ENCODE results near the gene CRYGS. TPM values are rescaled to one million over a fixed set of nuclear protein-coding genes. Genes with fewer than 3 reads are reported as not detected.
A peak's percentile ranks its signal among the peaks of the same experiment; 100 is the strongest.
"Not testable (repeated sequence)": the region's sequence is repeated elsewhere in the genome, so short reads cannot be mapped to it uniquely, and the experiment has no call there.

Gene CRYGS
- total RNA-seq, 6 experiments from 2014 or later = 0.34 to 0.87 (median 0.68) TPM

- Mint-ChIP-seq H3K9me3 (no peaks in the 10 kb centered on the region), H3K36me3 (ENCODE audit: low read depth) (no peaks in the 10 kb centered on the region), H3K27ac (no peak overlapping the region), H3K4me1 (ENCODE audit: low read depth) (no peaks in the 10 kb centered on the region), H3K4me3 (no peak overlapping the region), H3K27me3 (ENCODE audit: insufficient read depth) (peaks cover 25% of the 10 kb centered on the region)
- no peak for DNase-seq
- no peak for TF ChIP-seq CTCF (IDR thresholded peaks at IDR 0.05)
Observed at GRCh38 chr3:186506857-186507256, 37.3 kb downstream of the CRYGS start.

GRCh38 chr3:186506191-186506739 is 37.9 kb downstream of the CRYGS start:
- no peaks in the 10 kb centered on the region for H3K9me3 Mint-ChIP-seq
- H3K27me3 Mint-ChIP-seq (ENCODE audit: insufficient read depth) = peaks cover 20% of the 10 kb centered on the region
- no peak overlapping the region for H3K27ac Mint-ChIP-seq
- TF ChIP-seq CTCF (IDR thresholded peaks at IDR 0.05) = no peak
- H3K36me3 Mint-ChIP-seq (ENCODE audit: low read depth) = no peaks in the 10 kb centered on the region
- DNase-seq = no peak
- H3K4me3 Mint-ChIP-seq = no peak overlapping the region
- H3K4me1 Mint-ChIP-seq (ENCODE audit: low read depth) = no peaks in the 10 kb centered on the region

- H3K27ac Mint-ChIP-seq = no peak overlapping the region
- H3K36me3 Mint-ChIP-seq (ENCODE audit: low read depth) = no peaks in the 10 kb centered on the region; the same call in 1 of the 2 replicates
- peaks cover 8% of the 10 kb centered on the region; the same call in 1 of the 2 replicates for H3K9me3 Mint-ChIP-seq
- DNase-seq = no peak
- H3K4me1 Mint-ChIP-seq (ENCODE audit: low read depth) = no peaks in the 10 kb centered on the region
- TF ChIP-seq CTCF (IDR thresholded peaks at IDR 0.05) = no peak
- H3K4me3 Mint-ChIP-seq = peak overlapping the region; percentile 36; the same call in 1 of the 2 replicates
- peaks cover 29% of the 10 kb centered on the region for H3K27me3 Mint-ChIP-seq (ENCODE audit: insufficient read depth)
Observed at GRCh38 chr3:186502966-186503712, 41.0 kb downstream of the CRYGS start.

DNA sequence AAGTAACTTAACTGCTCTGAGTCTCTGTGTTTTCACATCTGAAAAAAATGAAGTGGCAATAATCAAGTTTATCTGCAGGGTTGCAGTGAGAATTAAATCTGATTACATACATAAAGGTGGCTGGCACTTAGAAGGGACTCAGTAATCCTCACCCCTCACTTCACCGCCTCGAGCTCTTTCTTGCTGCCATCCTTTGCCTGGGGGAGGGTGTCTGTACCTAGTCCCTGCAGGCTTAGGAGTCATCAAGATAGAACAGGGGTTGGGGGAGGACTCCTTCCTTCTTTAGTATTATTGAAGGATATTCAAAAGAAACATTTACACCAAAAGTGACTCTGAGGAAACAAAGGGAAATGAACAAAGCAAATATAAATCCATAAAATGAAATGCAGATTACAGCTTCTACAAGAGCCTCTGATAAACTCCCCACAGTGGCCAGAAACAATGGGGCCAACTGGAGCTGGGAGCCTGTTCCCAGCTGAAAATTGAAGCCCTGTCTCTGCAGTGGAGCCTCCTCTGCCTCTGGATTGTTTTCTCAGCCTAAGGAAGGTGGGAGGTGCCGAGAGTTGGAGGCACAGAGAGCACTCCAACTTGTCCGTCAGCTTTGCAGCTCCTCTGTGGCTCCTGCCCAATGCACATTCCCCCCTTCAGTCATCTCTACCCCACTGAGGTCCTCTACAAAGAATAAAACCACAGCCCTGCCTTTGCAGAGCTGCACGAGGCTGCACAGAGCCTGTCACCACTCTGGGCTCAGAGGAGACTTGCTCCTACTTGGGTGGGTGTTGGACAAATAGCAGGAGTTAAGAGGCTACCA is 41.8 kb downstream of the CRYGS start:
- peaks cover 8% of the 10 kb centered on the region; the same call in 1 of the 2 replicates for H3K9me3 Mint-ChIP-seq
- H3K27me3 Mint-ChIP-seq (ENCODE audit: insufficient read depth) = peaks cover 29% of the 10 kb centered on the region
- no peaks in the 10 kb centered on the region for H3K4me1 Mint-ChIP-seq (ENCODE audit: low read depth)
- H3K4me3 Mint-ChIP-seq = peak overlapping the region; percentile 36; the same call in 1 of the 2 replicates
- H3K36me3 Mint-ChIP-seq (ENCODE audit: low read depth) = no peaks in the 10 kb centered on the region; the same call in 1 of the 2 replicates
- H3K27ac Mint-ChIP-seq = no peak overlapping the region
- no peak for TF ChIP-seq CTCF (IDR thresholded peaks at IDR 0.05)
- no peak for DNase-seq

DNA sequence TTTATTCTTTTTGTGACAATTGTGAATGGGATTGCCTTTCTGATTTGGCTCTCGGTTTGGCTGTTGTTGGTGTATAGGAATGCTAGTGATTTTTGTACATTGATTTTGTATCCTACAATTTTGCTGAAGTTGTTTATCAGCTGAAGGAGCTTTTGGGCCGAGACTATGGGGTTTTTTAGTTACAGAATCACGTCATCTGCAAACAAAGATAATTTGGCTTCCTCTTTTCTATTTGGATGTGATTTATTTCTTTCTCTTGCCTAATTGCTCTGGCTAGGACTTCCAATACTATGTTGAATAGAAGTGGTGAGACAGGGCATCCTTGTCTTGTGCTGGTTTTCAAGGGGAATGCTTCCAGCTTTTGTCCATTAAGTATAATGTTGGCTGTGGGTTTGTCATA is 44.2 kb downstream of the CRYGS start:
- H3K4me3 Mint-ChIP-seq; H3K4me1 Mint-ChIP-seq (ENCODE audit: low read depth); H3K9me3 Mint-ChIP-seq; H3K27ac Mint-ChIP-seq; DNase-seq; H3K36me3 Mint-ChIP-seq (ENCODE audit: low read depth): not testable (repeated sequence)
- peaks cover 35% of the 10 kb centered on the region for H3K27me3 Mint-ChIP-seq (ENCODE audit: insufficient read depth)

- H3K27ac Mint-ChIP-seq; H3K9me3 Mint-ChIP-seq; DNase-seq; H3K4me3 Mint-ChIP-seq; H3K4me1 Mint-ChIP-seq (ENCODE audit: low read depth); H3K36me3 Mint-ChIP-seq (ENCODE audit: low read depth): not testable (repeated sequence)
- H3K27me3 Mint-ChIP-seq (ENCODE audit: insufficient read depth) = peaks cover 45% of the 10 kb centered on the region
Observed at GRCh38 chr3:186498022-186498421, 46.2 kb downstream of the CRYGS start.
